Stimulated activated CD8-positive, alpha-beta memory T cell treated with anti-CD3 and anti-CD28 coated beads, Interleukin-7, amount 100 ng/mL, for 4 hours (primary cell): ENCODE measurements around the gene FOXO1.

Experiments used
- DNase-seq, 2 donors: peaks; one replicate each; pipeline ENCODE4 v3.0.0-alpha.2; 2020; ENCODE audit warnings: low read depth in 2 of 2

The FOXO1 gene

GRCh38 chr13:40508767-40509342, 157.6 kb downstream of the FOXO1 start:
- DNase-seq: no peak

GRCh38 chr13:40508127-40508526, 158.3 kb downstream of the FOXO1 start:
- no peak for DNase-seq

- DNase-seq: no peak
Measured at GRCh38 chr13:40506592-40507446, 159.6 kb downstream of the FOXO1 start.
